ENCODE data around the gene ZNF256.

DNA sequence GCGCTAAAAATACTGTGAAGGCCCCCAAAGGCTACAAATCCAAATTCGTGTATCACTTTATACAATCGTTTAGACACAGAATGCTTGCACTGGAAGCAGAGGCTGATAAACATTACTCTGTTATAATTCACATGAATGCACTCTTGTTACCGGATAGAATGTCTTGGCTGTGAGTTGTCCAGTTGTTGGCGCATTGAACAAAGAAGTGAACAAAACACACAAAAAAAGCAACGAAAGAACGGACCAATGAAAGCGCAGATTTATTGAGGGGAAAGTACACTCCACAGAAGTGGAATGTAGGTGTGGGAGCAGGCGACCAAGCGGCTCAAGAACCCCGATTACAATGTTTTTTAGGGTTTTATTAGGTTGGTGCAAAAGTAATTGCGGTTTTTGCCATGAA lies 11.8 kb downstream of the ZNF256 start:
- no peak for TF ChIP-seq ZBTB21 (CRISPR knock-in tag; IDR thresholded peaks at IDR 0.05)
- TF ChIP-seq ZFP82 (CRISPR knock-in tag; IDR thresholded peaks at IDR 0.05; ENCODE audit: borderline replicate concordance), result no peak
- TF ChIP-seq EZH2 (conservative IDR thresholded peaks at IDR 0.05; ENCODE audit: low read depth, low read length), result no peak
- no peak for TF ChIP-seq SETDB1 (CRISPR knock-in tag; IDR thresholded peaks at IDR 0.05; ENCODE audit: borderline replicate concordance)
- no peak for TF ChIP-seq POLR2A (IDR thresholded peaks at IDR 0.05; ENCODE audit: insufficient read depth in 1 of 2, low read depth in 2 of 2, low read length in 2 of 2)
- TF ChIP-seq, protein P1, sequence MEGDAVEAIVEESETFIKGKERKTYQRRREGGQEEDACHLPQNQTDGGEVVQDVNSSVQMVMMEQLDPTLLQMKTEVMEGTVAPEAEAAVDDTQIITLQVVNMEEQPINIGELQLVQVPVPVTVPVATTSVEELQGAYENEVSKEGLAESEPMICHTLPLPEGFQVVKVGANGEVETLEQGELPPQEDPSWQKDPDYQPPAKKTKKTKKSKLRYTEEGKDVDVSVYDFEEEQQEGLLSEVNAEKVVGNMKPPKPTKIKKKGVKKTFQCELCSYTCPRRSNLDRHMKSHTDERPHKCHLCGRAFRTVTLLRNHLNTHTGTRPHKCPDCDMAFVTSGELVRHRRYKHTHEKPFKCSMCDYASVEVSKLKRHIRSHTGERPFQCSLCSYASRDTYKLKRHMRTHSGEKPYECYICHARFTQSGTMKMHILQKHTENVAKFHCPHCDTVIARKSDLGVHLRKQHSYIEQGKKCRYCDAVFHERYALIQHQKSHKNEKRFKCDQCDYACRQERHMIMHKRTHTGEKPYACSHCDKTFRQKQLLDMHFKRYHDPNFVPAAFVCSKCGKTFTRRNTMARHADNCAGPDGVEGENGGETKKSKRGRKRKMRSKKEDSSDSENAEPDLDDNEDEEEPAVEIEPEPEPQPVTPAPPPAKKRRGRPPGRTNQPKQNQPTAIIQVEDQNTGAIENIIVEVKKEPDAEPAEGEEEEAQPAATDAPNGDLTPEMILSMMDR (CRISPR knock-in tag; IDR thresholded peaks at IDR 0.05), result no peak

All from HepG2 (cell line).